A549 (cell line): ENCODE results near the gene SPACA6. TPM values are rescaled to one million over a fixed set of nuclear protein-coding genes. Genes with fewer than 3 reads are reported as not detected.

Source experiments
- ATAC-seq, 2 experiments: fragments of 200-7000 bp in 1 of 2; fragments of >200 bp in 1 of 2; cut with Nextera tagmentation in 1 of 2; cut with Tn5 transposase in 1 of 2; 3 replicates each; pipeline versions ENCODE4 v1.8.0 to v1.9.1; 2018 to 2020; ENCODE audit warnings: mild to moderate bottlenecking in 1 of 2, moderate library complexity in 1 of 2
- CTCF ChIA-PET: fragments of 300-600 bp; sonication (Branson Sonifier 250); formaldehyde crosslinking; extraction: SDS; loops from one replicate; lab custom pipeline; 2021; ENCODE audit warnings: antibody characterized with exemption, inconsistent platforms; lab: Yijun Ruan, JAX
- POLR2A ChIA-PET: fragments of 350-600 bp; formaldehyde crosslinking; extraction: SDS; loops from one replicate; lab custom pipeline; 2021; ENCODE audit warnings: antibody characterized with exemption, inconsistent platforms; lab: Yijun Ruan, JAX
- DNase-seq, 2 experiments: peaks; one replicate each; pipeline versions ENCODE4 v3.0.0 to v3.0.0-alpha.2; 2011 to 2016; ENCODE audit warnings: low read depth in 1 of 2, low spot score in 1 of 2
- FAIRE-seq: peaks from 2 replicates; lab custom pipeline; 2011; peaks lifted over from hg19 to GRCh38; lab: Jason Lieb, UNC
- H3K27ac ChIP-seq, 2 experiments: fragments of >200 bp; sonication (Bioruptor Twin); formaldehyde crosslinking; 3 replicates each; pipeline ENCODE4 v1.5.1; 2016 to 2017
- H3K4me1 ChIP-seq: fragments of >200 bp; sonication (Bioruptor Twin); formaldehyde crosslinking; 3 replicates; pipeline ENCODE4 v1.6.1; 2016
- H3K4me2 ChIP-seq: fragments of >200 bp; sonication (Bioruptor Twin); formaldehyde crosslinking; 3 replicates; pipeline ENCODE4 v1.6.1; 2016
- H3K4me3 ChIP-seq: fragments of >200 bp; sonication (Bioruptor Twin); formaldehyde crosslinking; 3 replicates; pipeline ENCODE4 v1.5.1; 2016
- H3K9me3 ChIP-seq: fragments of >200 bp; sonication (Bioruptor Twin); formaldehyde crosslinking; 3 replicates; pipeline ENCODE4 v1.6.1; 2016
- BHLHE40 ChIP-seq: IDR thresholded peaks from 2 replicates; pipeline ENCODE4 v1.6.1; 2012; ENCODE audit warnings: low read depth, low read length, inconsistent platforms
- CHD4 ChIP-seq: fragments of 200-600 bp; sonication (generic); IDR thresholded peaks from 2 replicates; pipeline ENCODE4 v1.6.1; 2016; ENCODE audit warnings: antibody characterized with exemption, mild to moderate bottlenecking, borderline replicate concordance
- E2F6 ChIP-seq: IDR thresholded peaks from 2 replicates; pipeline ENCODE4 v1.6.1; 2012; ENCODE audit warnings: low read depth, borderline replicate concordance
- FOSL2 ChIP-seq, 2 experiments: fragments of 450-650 bp in 1 of 2; fragments of >200 bp in 1 of 2; sonication (Bioruptor Twin) in 1 of 2; formaldehyde crosslinking; IDR thresholded peaks; 2 replicates each; pipeline versions ENCODE4 v1.5.0 to v1.6.1; 2016 to 2020; ENCODE audit warnings: mild to moderate bottlenecking in 1 of 2, moderate library complexity in 1 of 2
- HEYL ChIP-seq: fragments of 250-450 bp; sonication (Bioruptor Pico); IDR thresholded peaks from 2 replicates; pipeline ENCODE4 v1.8.0; 2021; ENCODE audit warnings: mild to moderate bottlenecking, moderate library complexity
- HOXB5 ChIP-seq: fragments of 250-450 bp; sonication (Bioruptor Pico); IDR thresholded peaks from 2 replicates; pipeline ENCODE4 v1.5.0; 2020; ENCODE audit warnings: mild to moderate bottlenecking, moderate library complexity
- JUNB ChIP-seq: fragments of >200 bp; sonication (Bioruptor Twin); formaldehyde crosslinking; IDR thresholded peaks from 2 replicates; pipeline ENCODE4 v1.6.1; 2016
- KDM5A ChIP-seq: fragments of 200-600 bp; sonication (generic); IDR thresholded peaks from 2 replicates; pipeline ENCODE4 v1.6.1; 2016; ENCODE audit warnings: antibody characterized with exemption, mild to moderate bottlenecking
- MAX ChIP-seq: IDR thresholded peaks from 2 replicates; pipeline ENCODE4 v1.6.1; 2012
- MAZ ChIP-seq: fragments of 150-350 bp; IDR thresholded peaks from 2 replicates; pipeline ENCODE4 v1.6.1; 2014; ENCODE audit warnings: antibody characterized with exemption, low read depth, low read length, borderline replicate concordance
- POLR2A ChIP-seq: IDR thresholded peaks from 2 replicates; pipeline ENCODE4 v1.6.1; 2012; ENCODE audit warnings: mild to moderate bottlenecking, low read length
- RCOR1 ChIP-seq: fragments of 150-350 bp; IDR thresholded peaks from 2 replicates; pipeline ENCODE4 v1.6.1; 2014; ENCODE audit warnings: antibody characterized with exemption, low read length, low read depth
- TFCP2L1 ChIP-seq: fragments of 250-450 bp; sonication (Bioruptor Pico); IDR thresholded peaks from 2 replicates; pipeline ENCODE4 v1.5.0; 2021; ENCODE audit warnings: mild to moderate bottlenecking
- WGBS: methylation state at CpG from one replicate; pipeline ENCODE4 v1.1.6; 2017; ENCODE audit errors: missing lambda C conversion rate; 5-methylcytosine and 5-hydroxymethylcytosine counted together
- polyA plus RNA-seq, 4 experiments: library from polyadenylated mRNA; depleted of rRNA in 3 of 4; stranded (reverse); fragments of >200 nt; fragmentation: RNase III in 1 of 4; extraction: RNeasy Plus Mini Kit Qiagen cat#74134 plus additional on column Dnase treatment in 1 of 4; gene quantifications; 2 replicates in 3 of 4; 3 replicates in 1 of 4; pipeline ENCODE4 v1.2.3, GENCODE V29; 2011 to 2017
- TF ChIP-seq, protein P1 (sequence below): fragments of 250-450 bp; sonication (Bioruptor Pico); IDR thresholded peaks from 2 replicates; pipeline ENCODE4 v1.5.0; 2020; ENCODE audit warnings: low read depth, mild to moderate bottlenecking, moderate library complexity
- TF ChIP-seq, protein P2 (sequence below): fragments of 200-600 bp; sonication (generic); IDR thresholded peaks from 2 replicates; pipeline ENCODE4 v1.6.1; 2016; ENCODE audit warnings: antibody characterized with exemption, mild to moderate bottlenecking, moderate library complexity
- TF ChIP-seq, protein P3 (sequence below): fragments of >200 bp; sonication (Bioruptor Twin); formaldehyde crosslinking; IDR thresholded peaks from 3 replicates; pipeline ENCODE4 v1.5.1; 2016

The SPACA6 gene
- polyA plus RNA-seq, 2 of the 4 experiments (the other 2 are of a cell fraction), result 9.5 to 36.4 TPM

- ChIA-PET POLR2A (no interaction called here), CTCF (interaction anchor here (0.8 to 1.6 kb wide), 3 partner anchors 19 to 335 kb away, joined by 3 to 5 read pairs (median 3); no protein-coding TSS in a partner anchor)
- 96% methylated on average over 3 of the region's 3 CpGs for WGBS
- H3K9me3 ChIP-seq, result no peaks in the 10 kb centered on the region
- ATAC-seq (no peak), FAIRE-seq (no peak), DNase-seq (no peak)
- TF ChIP-seq FOSL2 (IDR thresholded peaks at IDR 0.05) (no peak), FOSL2 (CRISPR knock-in tag; IDR thresholded peaks at IDR 0.05) (no peak), RCOR1 (no peak), E2F6 (no peak), JUNB (no peak), KDM5A (no peak)
- H3K4me2 ChIP-seq, result no peak overlapping the region
- H3K4me1 ChIP-seq, result peaks cover 36% of the 10 kb centered on the region
- no peak overlapping the region for H3K4me3 ChIP-seq
- H3K27ac ChIP-seq, result no peak overlapping the region
These were observed 3.5 kb downstream of the SPACA6 start for GRCh38 chr19:51696606-51697005.

DNA sequence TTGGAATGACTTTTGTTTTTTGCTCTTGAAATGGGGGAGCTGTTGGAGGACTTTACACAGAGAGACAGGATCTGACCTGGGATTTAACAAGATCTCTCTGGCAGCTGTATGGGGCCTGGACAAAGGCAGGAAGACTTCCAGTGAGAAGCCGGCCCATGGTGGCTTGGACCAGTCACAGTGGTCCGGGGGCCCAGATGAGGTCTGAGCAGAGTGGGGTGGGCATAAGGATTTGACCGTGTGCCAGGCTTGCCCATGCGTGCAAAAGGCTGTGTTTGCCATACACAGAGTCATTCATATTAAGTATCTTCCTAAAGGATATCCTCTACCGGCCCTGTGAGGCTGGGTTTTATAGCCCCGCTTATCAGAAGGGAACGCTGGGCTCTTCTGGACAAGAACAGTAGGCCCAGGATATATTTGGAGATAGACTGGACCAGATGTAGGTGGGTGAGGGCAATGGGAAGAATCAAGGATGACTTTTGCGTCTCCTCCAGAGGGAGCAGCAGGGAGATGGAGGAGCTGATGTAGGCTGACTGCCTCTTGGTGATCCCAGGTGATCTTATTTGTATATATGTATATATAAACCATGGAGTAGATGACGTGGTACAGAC, 4.1 kb downstream of the SPACA6 start:
- H3K9me3 ChIP-seq, result no peaks in the 10 kb centered on the region
- H3K4me3 ChIP-seq, result no peak overlapping the region
- no peak overlapping the region for H3K27ac ChIP-seq
- DNase-seq, result no peak
- TF ChIP-seq HOXB5 (CRISPR knock-in tag), result no peak
- no peak for TF ChIP-seq CHD4
- no peak for TF ChIP-seq MAX
- TF ChIP-seq MAZ, result no peak
- no peak for TF ChIP-seq POLR2A
- TF ChIP-seq, protein P1, sequence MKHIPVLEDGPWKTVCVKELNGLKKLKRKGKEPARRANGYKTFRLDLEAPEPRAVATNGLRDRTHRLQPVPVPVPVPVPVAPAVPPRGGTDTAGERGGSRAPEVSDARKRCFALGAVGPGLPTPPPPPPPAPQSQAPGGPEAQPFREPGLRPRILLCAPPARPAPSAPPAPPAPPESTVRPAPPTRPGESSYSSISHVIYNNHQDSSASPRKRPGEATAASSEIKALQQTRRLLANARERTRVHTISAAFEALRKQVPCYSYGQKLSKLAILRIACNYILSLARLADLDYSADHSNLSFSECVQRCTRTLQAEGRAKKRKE (CRISPR knock-in tag), result no peak
- TF ChIP-seq HEYL (CRISPR knock-in tag), result no peak
- TF ChIP-seq, protein P2, sequence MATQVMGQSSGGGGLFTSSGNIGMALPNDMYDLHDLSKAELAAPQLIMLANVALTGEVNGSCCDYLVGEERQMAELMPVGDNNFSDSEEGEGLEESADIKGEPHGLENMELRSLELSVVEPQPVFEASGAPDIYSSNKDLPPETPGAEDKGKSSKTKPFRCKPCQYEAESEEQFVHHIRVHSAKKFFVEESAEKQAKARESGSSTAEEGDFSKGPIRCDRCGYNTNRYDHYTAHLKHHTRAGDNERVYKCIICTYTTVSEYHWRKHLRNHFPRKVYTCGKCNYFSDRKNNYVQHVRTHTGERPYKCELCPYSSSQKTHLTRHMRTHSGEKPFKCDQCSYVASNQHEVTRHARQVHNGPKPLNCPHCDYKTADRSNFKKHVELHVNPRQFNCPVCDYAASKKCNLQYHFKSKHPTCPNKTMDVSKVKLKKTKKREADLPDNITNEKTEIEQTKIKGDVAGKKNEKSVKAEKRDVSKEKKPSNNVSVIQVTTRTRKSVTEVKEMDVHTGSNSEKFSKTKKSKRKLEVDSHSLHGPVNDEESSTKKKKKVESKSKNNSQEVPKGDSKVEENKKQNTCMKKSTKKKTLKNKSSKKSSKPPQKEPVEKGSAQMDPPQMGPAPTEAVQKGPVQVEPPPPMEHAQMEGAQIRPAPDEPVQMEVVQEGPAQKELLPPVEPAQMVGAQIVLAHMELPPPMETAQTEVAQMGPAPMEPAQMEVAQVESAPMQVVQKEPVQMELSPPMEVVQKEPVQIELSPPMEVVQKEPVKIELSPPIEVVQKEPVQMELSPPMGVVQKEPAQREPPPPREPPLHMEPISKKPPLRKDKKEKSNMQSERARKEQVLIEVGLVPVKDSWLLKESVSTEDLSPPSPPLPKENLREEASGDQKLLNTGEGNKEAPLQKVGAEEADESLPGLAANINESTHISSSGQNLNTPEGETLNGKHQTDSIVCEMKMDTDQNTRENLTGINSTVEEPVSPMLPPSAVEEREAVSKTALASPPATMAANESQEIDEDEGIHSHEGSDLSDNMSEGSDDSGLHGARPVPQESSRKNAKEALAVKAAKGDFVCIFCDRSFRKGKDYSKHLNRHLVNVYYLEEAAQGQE, result no peak
- no peak for TF ChIP-seq RCOR1
- TF ChIP-seq, all 56 proteins: peak for 0
- 92% methylated on average over 9 of the region's 9 CpGs for WGBS
- Histone ChIP-seq H3K4me2 (no peak overlapping the region), H3K4me1 (peaks cover 35% of the 10 kb centered on the region)
- FAIRE-seq (no peak), ATAC-seq (no peak)
- ChIA-PET POLR2A (no interaction called here), CTCF (interaction anchor here (1.3 kb wide), 1 partner anchor 20 kb away, joined by 3 read pairs; no protein-coding TSS in a partner anchor)

DNA sequence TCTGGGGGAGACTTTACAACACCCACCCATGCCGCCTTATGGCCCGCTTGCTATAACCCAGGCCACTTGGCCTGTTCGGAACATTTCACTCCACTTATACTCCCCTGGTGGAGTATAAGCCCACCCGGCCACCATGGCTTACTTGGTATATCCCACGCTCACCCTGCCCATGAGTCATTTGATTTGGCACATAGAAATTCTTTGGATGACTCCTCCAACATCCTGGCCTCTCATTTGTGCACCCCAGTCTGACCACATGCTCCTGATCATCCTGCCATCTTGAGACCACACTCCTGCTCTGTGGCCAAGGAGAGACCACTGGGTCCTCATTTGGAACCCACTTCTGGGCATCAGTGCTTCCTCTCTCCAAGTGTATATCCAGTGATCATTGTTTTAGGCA, 5.2 kb downstream of the SPACA6 start:
- H3K4me1 ChIP-seq, result peaks cover 31% of the 10 kb centered on the region
- CTCF ChIA-PET, result interaction anchor here (1.7 kb wide), 1 partner anchor 10 kb away, joined by 6 read pairs; no protein-coding TSS in a partner anchor
- 96% methylated on average over 5 of the region's 5 CpGs for WGBS
- H3K4me3 ChIP-seq, result no peak overlapping the region
- no peak for DNase-seq
- no peak overlapping the region for H3K4me2 ChIP-seq
- ATAC-seq, result no peak
- H3K27ac ChIP-seq, result no peak overlapping the region
- POLR2A ChIA-PET, result no interaction called here
- H3K9me3 ChIP-seq, result no peaks in the 10 kb centered on the region
- TF ChIP-seq E2F6, result no peak
- TF ChIP-seq, protein P3, sequence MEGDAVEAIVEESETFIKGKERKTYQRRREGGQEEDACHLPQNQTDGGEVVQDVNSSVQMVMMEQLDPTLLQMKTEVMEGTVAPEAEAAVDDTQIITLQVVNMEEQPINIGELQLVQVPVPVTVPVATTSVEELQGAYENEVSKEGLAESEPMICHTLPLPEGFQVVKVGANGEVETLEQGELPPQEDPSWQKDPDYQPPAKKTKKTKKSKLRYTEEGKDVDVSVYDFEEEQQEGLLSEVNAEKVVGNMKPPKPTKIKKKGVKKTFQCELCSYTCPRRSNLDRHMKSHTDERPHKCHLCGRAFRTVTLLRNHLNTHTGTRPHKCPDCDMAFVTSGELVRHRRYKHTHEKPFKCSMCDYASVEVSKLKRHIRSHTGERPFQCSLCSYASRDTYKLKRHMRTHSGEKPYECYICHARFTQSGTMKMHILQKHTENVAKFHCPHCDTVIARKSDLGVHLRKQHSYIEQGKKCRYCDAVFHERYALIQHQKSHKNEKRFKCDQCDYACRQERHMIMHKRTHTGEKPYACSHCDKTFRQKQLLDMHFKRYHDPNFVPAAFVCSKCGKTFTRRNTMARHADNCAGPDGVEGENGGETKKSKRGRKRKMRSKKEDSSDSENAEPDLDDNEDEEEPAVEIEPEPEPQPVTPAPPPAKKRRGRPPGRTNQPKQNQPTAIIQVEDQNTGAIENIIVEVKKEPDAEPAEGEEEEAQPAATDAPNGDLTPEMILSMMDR, result no peak
- TF ChIP-seq TFCP2L1 (CRISPR knock-in tag), result no peak
- TF ChIP-seq BHLHE40, result no peak
- TF ChIP-seq, all 56 proteins: peak for 0
- FAIRE-seq, result no peak
